Hepatocyte (in vitro differentiated cells): Measurements from ENCODE around the gene WFDC1.

Experiments used
- CTCF ChIP-seq: fragments of 200-600 bp; sonication (generic); IDR thresholded peaks from 2 replicates; pipeline ENCODE4 v1.5.1; 2016; ENCODE audit warnings: antibody characterized with exemption, mild to moderate bottlenecking; ENCODE audit not compliant: poor library complexity
- EZH2 ChIP-seq: fragments of 200-600 bp; sonication (generic); IDR thresholded peaks from 2 replicates; pipeline ENCODE4 v1.6.1; 2016; ENCODE audit warnings: antibody characterized with exemption, mild to moderate bottlenecking, borderline replicate concordance
- EZH2phosphoT487 ChIP-seq: fragments of 200-600 bp; sonication (generic); IDR thresholded peaks from one replicate; pipeline ENCODE4 v1.6.1; 2018; ENCODE audit warnings: antibody characterized with exemption, mild to moderate bottlenecking, low read depth, moderate library complexity; ENCODE audit not compliant: unreplicated experiment, severe bottlenecking

GRCh38 chr16:84367297-84367680, 72.6 kb downstream of the WFDC1 start:
- TF ChIP-seq CTCF (no peak), EZH2phosphoT487 (no peak), EZH2 (no peak)
